Measurements from ENCODE around the gene LRRC42.

- TF ChIP-seq EZH2phosphoT487 (IDR thresholded peaks at IDR 0.05; ENCODE audit: insufficient read depth, low read depth), result no peak
- no peak for TF ChIP-seq EZH2 (IDR thresholded peaks at IDR 0.05; ENCODE audit: insufficient read depth, poor library complexity, severe bottlenecking)
These were observed 16.2 kb downstream of the LRRC42 start for GRCh38 chr1:53962395-53962794.
